ENCODE results near the gene NFS1. TPM values are rescaled to one million over a fixed set of nuclear protein-coding genes. Genes with fewer than 3 reads are reported as not detected.

NFS1 gene
- total and polyA plus RNA-seq, 5 donors from 2014 or later = 21.2 to 32.6 (median 23.9) TPM

DNA sequence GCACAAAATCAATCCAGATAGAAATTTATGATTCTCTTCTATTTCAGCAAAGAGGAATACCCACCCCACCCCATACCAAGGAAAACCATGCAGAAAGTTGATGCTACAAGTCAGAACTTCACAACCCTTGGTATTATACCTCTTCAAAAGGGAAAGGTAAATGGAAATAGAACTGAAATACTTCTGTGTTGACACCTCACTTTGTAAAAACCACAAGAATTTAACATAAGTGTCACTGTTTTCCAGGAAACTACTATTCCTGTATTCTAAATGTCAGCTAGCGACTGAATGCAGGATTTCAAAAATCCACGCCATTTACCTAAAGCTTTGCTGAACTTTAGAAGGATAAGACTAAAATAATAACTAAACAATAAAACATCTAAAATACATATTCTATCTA, 38.1 kb downstream of the NFS1 start:
- Histone ChIP-seq H3K36me3 (ENCODE audit: control insufficient read depth, insufficient read depth, low read length) (no peaks in the 10 kb centered on the region), H3K9me3 (ENCODE audit: control insufficient read depth in 2 of 2, low read length in 2 of 2) (no peaks in the 10 kb centered on the region), H3K4me1 (ENCODE audit: control insufficient read depth, insufficient read depth, low read length, poor library complexity, severe bottlenecking) (peaks cover 84% of the 10 kb centered on the region), H3K27me3 (ENCODE audit: control insufficient read depth, insufficient read depth, low read length) (no peaks in the 10 kb centered on the region), H3K4me3 (ENCODE audit: low read depth, low read length) (peak overlapping the region; percentile 90), H3K27ac (ENCODE audit: insufficient read depth, low read length, poor library complexity, severe bottlenecking) (peak overlapping the region; percentile 100)
- peaks cover 13% of the 10 kb centered on the region for H3K36me3 Mint-ChIP-seq
- no peaks in the 10 kb centered on the region for H3K9me3 Mint-ChIP-seq
- H3K27ac Mint-ChIP-seq = peak overlapping the region; percentile 79 to 98 (median 90)
- no peak for ATAC-seq (ENCODE audit: low read depth in 2 of 2)
- H3K4me1 Mint-ChIP-seq = peaks cover 37 to 77% (median 66%) of the 10 kb centered on the region in 4 donors
- H3K4me3 Mint-ChIP-seq = peak overlapping the region; percentile 95 to 97 (median 96)
- H3K27me3 Mint-ChIP-seq = no peaks in the 10 kb centered on the region
- peak in 1 of 3 donors; percentile 49 for DNase-seq

DNA sequence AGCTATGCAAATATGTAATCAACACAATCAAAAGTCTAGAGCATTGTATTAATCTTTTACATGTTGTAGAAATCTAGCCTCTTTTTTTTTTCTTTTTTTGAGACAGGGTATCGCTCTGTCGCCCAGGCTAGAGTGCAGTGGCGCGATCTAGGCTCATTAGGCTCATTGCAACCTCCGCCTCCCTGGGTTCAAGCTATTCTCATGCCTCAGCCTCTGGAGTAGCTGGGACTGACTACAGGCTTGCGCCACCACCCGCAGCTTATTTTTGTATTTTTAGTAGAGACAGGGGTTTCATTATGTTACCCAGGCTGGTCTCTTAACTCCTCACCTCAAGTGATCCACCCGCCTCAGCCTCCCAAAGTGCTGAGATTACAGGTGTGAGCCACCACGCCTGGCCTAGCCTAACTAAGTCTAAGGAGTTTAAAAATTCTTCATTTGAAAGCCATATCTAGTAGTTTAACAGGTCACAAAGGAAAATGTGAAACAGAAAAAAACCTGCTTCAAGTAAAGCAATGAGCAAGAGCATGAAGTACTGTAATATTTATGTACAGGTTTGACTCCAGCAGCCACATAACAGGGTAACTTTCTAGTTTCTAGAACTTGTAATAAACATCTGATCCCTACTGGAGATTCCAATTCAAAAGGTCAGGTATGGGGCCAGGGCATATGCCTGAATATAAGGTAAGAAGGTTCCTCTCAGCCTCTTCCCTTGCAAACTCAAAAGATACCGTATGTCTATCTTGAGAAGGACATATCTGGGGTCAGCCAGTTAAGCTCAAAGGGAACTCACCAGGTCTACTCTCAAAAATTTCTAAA, 38.8 kb downstream of the NFS1 start:
- Mint-ChIP-seq H3K4me3 (peak overlapping the region; percentile 95 to 97 (median 96)), H3K36me3 (peaks cover 13% of the 10 kb centered on the region), H3K27me3 (no peaks in the 10 kb centered on the region), H3K4me1 (peaks cover 37 to 77% (median 67%) of the 10 kb centered on the region in 4 donors), H3K9me3 (no peaks in the 10 kb centered on the region), H3K27ac (peak overlapping the region; percentile 79 to 98 (median 90))
- Histone ChIP-seq H3K4me1 (ENCODE audit: control insufficient read depth, insufficient read depth, low read length, poor library complexity, severe bottlenecking) (peaks cover 84% of the 10 kb centered on the region), H3K27me3 (ENCODE audit: control insufficient read depth, insufficient read depth, low read length) (no peaks in the 10 kb centered on the region), H3K36me3 (ENCODE audit: control insufficient read depth, insufficient read depth, low read length) (peaks cover 1% of the 10 kb centered on the region), H3K9me3 (ENCODE audit: control insufficient read depth in 2 of 2, low read length in 2 of 2) (no peaks in the 10 kb centered on the region), H3K4me3 (ENCODE audit: low read depth, low read length) (peak overlapping the region; percentile 90), H3K27ac (ENCODE audit: insufficient read depth, low read length, poor library complexity, severe bottlenecking) (peak overlapping the region; percentile 100)
- DNase-seq (no peak), ATAC-seq (ENCODE audit: low read depth in 2 of 2) (no peak)

DNA sequence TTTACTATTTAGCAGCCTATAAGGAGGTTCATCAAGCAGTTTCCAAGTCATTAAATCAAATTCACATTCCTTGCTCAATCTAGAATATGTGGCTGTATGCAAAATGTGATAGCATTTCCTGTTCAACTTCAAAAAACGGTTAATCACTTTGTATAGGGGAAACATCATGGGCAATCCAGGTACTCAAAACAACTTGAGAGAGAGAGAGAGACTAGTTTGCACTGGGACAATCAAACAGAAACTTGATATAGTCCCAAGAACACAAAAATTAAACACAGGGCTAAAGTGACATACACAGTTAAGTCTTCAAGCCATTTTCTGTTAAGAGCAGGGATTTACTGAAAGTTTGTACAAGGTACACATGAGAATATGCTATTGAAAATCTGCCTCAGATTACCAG, 41.9 kb downstream of the NFS1 start:
- Histone ChIP-seq H3K36me3 (ENCODE audit: control insufficient read depth, insufficient read depth, low read length) (peaks cover 30% of the 10 kb centered on the region), H3K27me3 (ENCODE audit: control insufficient read depth, insufficient read depth, low read length) (no peaks in the 10 kb centered on the region), H3K4me3 (ENCODE audit: low read depth, low read length) (peak overlapping the region; percentile 39), H3K27ac (ENCODE audit: insufficient read depth, low read length, poor library complexity, severe bottlenecking) (peak overlapping the region; percentile 100), H3K9me3 (ENCODE audit: control insufficient read depth in 2 of 2, low read length in 2 of 2) (no peaks in the 10 kb centered on the region), H3K4me1 (ENCODE audit: control insufficient read depth, insufficient read depth, low read length, poor library complexity, severe bottlenecking) (peaks cover 55% of the 10 kb centered on the region)
- Mint-ChIP-seq H3K27me3 (no peaks in the 10 kb centered on the region), H3K9me3 (no peaks in the 10 kb centered on the region), H3K36me3 (peaks cover 9% of the 10 kb centered on the region), H3K4me1 (peaks cover 28 to 56% (median 49%) of the 10 kb centered on the region in 4 donors), H3K4me3 (peak overlapping the region; percentile 13 to 89 (median 61)), H3K27ac (peak overlapping the region; percentile 22 to 90 (median 63))
- ATAC-seq (ENCODE audit: low read depth in 2 of 2) = peak in 1 of 2 donors; percentile 20
- DNase-seq = peak in 1 of 3 donors; percentile 33

GRCh38 chr20:35654415-35654814, 44.7 kb downstream of the NFS1 start:
- Mint-ChIP-seq H3K27ac (no peak overlapping the region), H3K9me3 (no peaks in the 10 kb centered on the region), H3K4me1 (peaks cover 34 to 56% (median 37%) of the 10 kb centered on the region in 4 donors), H3K27me3 (no peaks in the 10 kb centered on the region), H3K4me3 (no peak overlapping the region), H3K36me3 (peaks cover 17% of the 10 kb centered on the region)
- Histone ChIP-seq H3K4me1 (ENCODE audit: control insufficient read depth, insufficient read depth, low read length, poor library complexity, severe bottlenecking) (peaks cover 34% of the 10 kb centered on the region), H3K27me3 (ENCODE audit: control insufficient read depth, insufficient read depth, low read length) (no peaks in the 10 kb centered on the region), H3K9me3 (ENCODE audit: control insufficient read depth in 2 of 2, low read length in 2 of 2) (no peaks in the 10 kb centered on the region), H3K36me3 (ENCODE audit: control insufficient read depth, insufficient read depth, low read length) (peaks cover 48% of the 10 kb centered on the region), H3K4me3 (ENCODE audit: low read depth, low read length) (no peak overlapping the region), H3K27ac (ENCODE audit: insufficient read depth, low read length, poor library complexity, severe bottlenecking) (no peak overlapping the region)
- ATAC-seq (ENCODE audit: low read depth in 2 of 2) = no peak
- no peak for DNase-seq

GRCh38 chr20:35653893-35654292, 45.3 kb downstream of the NFS1 start:
- Histone ChIP-seq H3K4me1 (ENCODE audit: control insufficient read depth, insufficient read depth, low read length, poor library complexity, severe bottlenecking) (peaks cover 29% of the 10 kb centered on the region), H3K36me3 (ENCODE audit: control insufficient read depth, insufficient read depth, low read length) (peaks cover 50% of the 10 kb centered on the region), H3K27me3 (ENCODE audit: control insufficient read depth, insufficient read depth, low read length) (no peaks in the 10 kb centered on the region), H3K4me3 (ENCODE audit: low read depth, low read length) (no peak overlapping the region), H3K9me3 (ENCODE audit: control insufficient read depth in 2 of 2, low read length in 2 of 2) (no peaks in the 10 kb centered on the region), H3K27ac (ENCODE audit: insufficient read depth, low read length, poor library complexity, severe bottlenecking) (no peak overlapping the region)
- no peaks in the 10 kb centered on the region for H3K9me3 Mint-ChIP-seq
- no peak for DNase-seq
- H3K4me3 Mint-ChIP-seq = no peak overlapping the region
- peaks cover 16% of the 10 kb centered on the region for H3K36me3 Mint-ChIP-seq
- no peak overlapping the region for H3K27ac Mint-ChIP-seq
- H3K4me1 Mint-ChIP-seq = peaks cover 34 to 56% (median 35%) of the 10 kb centered on the region in 4 donors
- ATAC-seq (ENCODE audit: low read depth in 2 of 2) = no peak
- no peaks in the 10 kb centered on the region for H3K27me3 Mint-ChIP-seq

- peaks cover 50% of the 10 kb centered on the region for H3K36me3 ChIP-seq (ENCODE audit: control insufficient read depth, insufficient read depth, low read length)
- no peak for ATAC-seq (ENCODE audit: low read depth in 2 of 2)
Observed at GRCh38 chr20:35653430-35653734, 45.8 kb downstream of the NFS1 start.

DNA sequence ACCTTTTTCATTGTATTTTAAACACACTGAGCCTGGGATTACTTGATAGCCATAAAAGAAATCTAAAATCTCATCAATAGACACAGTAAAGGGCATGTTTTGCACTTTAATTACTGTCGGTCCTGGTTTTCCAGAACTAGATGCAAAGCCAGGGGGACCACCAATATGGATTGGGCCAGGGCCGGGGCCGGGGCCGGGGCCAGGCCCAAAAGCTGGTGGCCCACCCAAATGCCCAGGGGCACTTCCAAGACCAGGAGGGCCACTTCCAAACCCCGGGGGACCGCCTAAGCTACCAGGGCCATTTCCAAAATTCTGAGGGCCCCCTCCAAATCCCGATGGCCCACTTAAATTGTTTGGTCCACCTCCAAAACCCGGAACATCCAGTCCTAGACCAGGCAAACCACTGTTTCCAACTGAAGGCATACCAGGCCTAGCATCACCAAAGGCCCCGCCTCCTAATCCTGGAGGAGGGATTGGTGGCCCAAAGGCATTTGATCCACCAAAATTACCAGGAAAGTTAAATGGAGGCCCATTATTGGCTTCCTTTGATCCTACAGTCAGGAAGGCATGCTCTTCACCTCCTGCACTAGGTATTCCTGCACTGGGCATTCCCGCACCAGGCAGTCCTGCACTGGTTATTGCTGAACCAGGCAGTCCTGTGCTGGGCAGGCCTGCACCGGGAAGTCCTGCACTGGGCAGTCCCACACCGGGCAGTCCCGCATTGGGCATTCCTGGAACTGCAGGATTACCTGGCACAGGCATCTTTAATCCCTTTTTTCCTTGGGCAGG, 46.3 kb downstream of the NFS1 start:
- H3K27me3 Mint-ChIP-seq = no peaks in the 10 kb centered on the region
- Histone ChIP-seq H3K4me1 (ENCODE audit: control insufficient read depth, insufficient read depth, low read length, poor library complexity, severe bottlenecking) (peaks cover 21% of the 10 kb centered on the region), H3K27me3 (ENCODE audit: control insufficient read depth, insufficient read depth, low read length) (no peaks in the 10 kb centered on the region), H3K36me3 (ENCODE audit: control insufficient read depth, insufficient read depth, low read length) (peaks cover 50% of the 10 kb centered on the region), H3K27ac (ENCODE audit: insufficient read depth, low read length, poor library complexity, severe bottlenecking) (no peak overlapping the region), H3K9me3 (ENCODE audit: control insufficient read depth in 2 of 2, low read length in 2 of 2) (no peaks in the 10 kb centered on the region), H3K4me3 (ENCODE audit: low read depth, low read length) (no peak overlapping the region)
- no peaks in the 10 kb centered on the region for H3K9me3 Mint-ChIP-seq
- peak overlapping the region in 1 of 3 donors; percentile 43 for H3K27ac Mint-ChIP-seq
- DNase-seq = no peak
- no peak for ATAC-seq (ENCODE audit: low read depth in 2 of 2)
- H3K4me3 Mint-ChIP-seq = no peak overlapping the region
- H3K36me3 Mint-ChIP-seq = peaks cover 19% of the 10 kb centered on the region
- H3K4me1 Mint-ChIP-seq = peaks cover 36 to 58% (median 41%) of the 10 kb centered on the region in 4 donors

More at GRCh38 chr20:35653430-35653734, 45.8 kb downstream of the NFS1 start:
- H3K27ac ChIP-seq (ENCODE audit: insufficient read depth, low read length, poor library complexity, severe bottlenecking) = no peak overlapping the region
- Mint-ChIP-seq H3K27me3 (no peaks in the 10 kb centered on the region), H3K9me3 (no peaks in the 10 kb centered on the region), H3K27ac (no peak overlapping the region), H3K4me1 (peaks cover 35 to 58% (median 36%) of the 10 kb centered on the region in 4 donors), H3K4me3 (no peak overlapping the region), H3K36me3 (peaks cover 17% of the 10 kb centered on the region)
- peaks cover 23% of the 10 kb centered on the region for H3K4me1 ChIP-seq (ENCODE audit: control insufficient read depth, insufficient read depth, low read length, poor library complexity, severe bottlenecking)
- no peak for DNase-seq
- H3K27me3 ChIP-seq (ENCODE audit: control insufficient read depth, insufficient read depth, low read length) = no peaks in the 10 kb centered on the region
- H3K9me3 ChIP-seq (ENCODE audit: control insufficient read depth in 2 of 2, low read length in 2 of 2) = no peaks in the 10 kb centered on the region
- H3K4me3 ChIP-seq (ENCODE audit: low read depth, low read length) = no peak overlapping the region
